Keratinocyte (primary cell): ENCODE data around the gene TAC1.

Experiments
- EZH2 ChIP-seq: IDR thresholded peaks from one replicate; pipeline ENCODE4 v1.6.1; 2012; ENCODE audit warnings: inconsistent platforms, mild to moderate bottlenecking, low read length, moderate library complexity
- TF ChIP-seq, protein P1 (sequence below), 3 experiments: IDR thresholded peaks in 1 of 3; conservative IDR thresholded peaks in 1 of 3; optimal IDR thresholded peaks in 1 of 3; 2 replicates in 2 of 3; 3 replicates in 1 of 3; pipeline versions ENCODE3 to v1.5.1; 2011; ENCODE audit warnings: low read length in 3 of 3, mild to moderate bottlenecking in 3 of 3, moderate library complexity in 2 of 3, control low read depth in 1 of 3, inconsistent platforms in 1 of 3; ENCODE audit not compliant: insufficient read depth in 2 of 3; ENCODE audit errors: extremely low read depth in 1 of 3

GRCh38 chr7:97770850-97771249, 39.0 kb downstream of the TAC1 start:
- TF ChIP-seq, protein P1, sequence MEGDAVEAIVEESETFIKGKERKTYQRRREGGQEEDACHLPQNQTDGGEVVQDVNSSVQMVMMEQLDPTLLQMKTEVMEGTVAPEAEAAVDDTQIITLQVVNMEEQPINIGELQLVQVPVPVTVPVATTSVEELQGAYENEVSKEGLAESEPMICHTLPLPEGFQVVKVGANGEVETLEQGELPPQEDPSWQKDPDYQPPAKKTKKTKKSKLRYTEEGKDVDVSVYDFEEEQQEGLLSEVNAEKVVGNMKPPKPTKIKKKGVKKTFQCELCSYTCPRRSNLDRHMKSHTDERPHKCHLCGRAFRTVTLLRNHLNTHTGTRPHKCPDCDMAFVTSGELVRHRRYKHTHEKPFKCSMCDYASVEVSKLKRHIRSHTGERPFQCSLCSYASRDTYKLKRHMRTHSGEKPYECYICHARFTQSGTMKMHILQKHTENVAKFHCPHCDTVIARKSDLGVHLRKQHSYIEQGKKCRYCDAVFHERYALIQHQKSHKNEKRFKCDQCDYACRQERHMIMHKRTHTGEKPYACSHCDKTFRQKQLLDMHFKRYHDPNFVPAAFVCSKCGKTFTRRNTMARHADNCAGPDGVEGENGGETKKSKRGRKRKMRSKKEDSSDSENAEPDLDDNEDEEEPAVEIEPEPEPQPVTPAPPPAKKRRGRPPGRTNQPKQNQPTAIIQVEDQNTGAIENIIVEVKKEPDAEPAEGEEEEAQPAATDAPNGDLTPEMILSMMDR (optimal IDR thresholded peaks at IDR 0.05 in 1 of 3, IDR thresholded peaks at IDR 0.05 in 1 of 3, conservative IDR thresholded peaks at IDR 0.05 in 1 of 3; ENCODE audit: extremely low read depth in 1 of 3, insufficient read depth in 2 of 3, low read length in 3 of 3), result no peak
- TF ChIP-seq EZH2, result no peak
